ENCODE data around the gene DIMT1.

GRCh38 chr5:62376064-62376463 is 27.6 kb downstream of the DIMT1 start:
- TF ChIP-seq CTCF (IDR thresholded peaks at IDR 0.05) (no peak), POLR2A (IDR thresholded peaks at IDR 0.05) (no peak)

Data from Peyer's patch (tissue), 4 donors.